H1 (cell line): Measurements from ENCODE around the gene SMAD7. TPM values are rescaled to one million over a fixed set of nuclear protein-coding genes. Genes with fewer than 3 reads are reported as not detected.

ENCODE experiments used
- CTCF ChIA-PET: fragments of 300-600 bp; sonication (Branson Sonifier 250); formaldehyde crosslinking; loops from one replicate; lab custom pipeline; 2021; ENCODE audit not compliant: partially characterized antibody; lab: Charles Lee
- POLR2A ChIA-PET: fragments of 300-600 bp; sonication (Branson Sonifier 250); formaldehyde crosslinking; loops from one replicate; lab custom pipeline; 2021; ENCODE audit warnings: inconsistent platforms; ENCODE audit not compliant: partially characterized antibody; lab: Charles Lee
- DNase-seq, 2 experiments: peaks; one replicate each; pipeline versions ENCODE4 v3.0.0 to v3.0.0-alpha.2; 2010 to 2022; ENCODE audit warnings: low spot score in 2 of 2, low read depth in 1 of 2, mixed read lengths in 1 of 2
- FAIRE-seq: peaks from 2 replicates; lab custom pipeline; 2011; peaks lifted over from hg19 to GRCh38; lab: Jason Lieb, UNC
- H2AFZ ChIP-seq: 2 replicates; pipeline ENCODE4 v1.8.1; 2012; ENCODE audit warnings: low read length, inconsistent platforms
- H2AK5ac ChIP-seq: 2 replicates; pipeline ENCODE4 v1.6.1; 2013; ENCODE audit warnings: low read depth, low read length
- H2BK120ac ChIP-seq: replicated peaks from 2 replicates; pipeline ENCODE3; 2013; ENCODE audit warnings: low read depth, low read length, inconsistent platforms
- H2BK12ac ChIP-seq: 2 replicates; pipeline ENCODE4 v1.6.1; 2013; ENCODE audit warnings: low read depth, low read length
- H2BK15ac ChIP-seq: 2 replicates; pipeline ENCODE4 v1.6.1; 2013; ENCODE audit warnings: low read length
- H2BK20ac ChIP-seq: 2 replicates; pipeline ENCODE4 v1.6.1; 2013; ENCODE audit warnings: low read length
- H2BK5ac ChIP-seq: 2 replicates; pipeline ENCODE4 v1.6.1; 2013; ENCODE audit warnings: low read depth, low read length
- H3K14ac ChIP-seq: 2 replicates; pipeline ENCODE4 v1.6.1; 2013; ENCODE audit warnings: inconsistent platforms; ENCODE audit not compliant: insufficient read length
- H3K18ac ChIP-seq: 2 replicates; pipeline ENCODE4 v1.6.1; 2013; ENCODE audit warnings: low read length; ENCODE audit errors: extremely low read depth
- H3K23ac ChIP-seq: 2 replicates; pipeline ENCODE4 v1.6.1; 2013; ENCODE audit warnings: inconsistent platforms; ENCODE audit not compliant: insufficient read length
- H3K23me2 ChIP-seq: 2 replicates; pipeline ENCODE4 v1.6.1; 2013; ENCODE audit warnings: low read depth, low read length
- H3K27ac ChIP-seq: 2 replicates; pipeline ENCODE4 v1.6.1; 2011; ENCODE audit warnings: low read depth, low read length, inconsistent platforms
- H3K27me3 ChIP-seq, 4 experiments: replicated peaks in 1 of 4; 1 replicate in 1 of 4; 2 replicates in 3 of 4; pipeline versions ENCODE4 v1.6.1 to v1.8.1; 2011 to 2013; ENCODE audit warnings: low read length in 3 of 4, mild to moderate bottlenecking in 3 of 4, inconsistent platforms in 2 of 4, mixed read lengths in 2 of 4, moderate library complexity in 1 of 4; ENCODE audit not compliant: control insufficient read depth in 3 of 4, insufficient read depth in 3 of 4; ENCODE audit errors: extremely low read depth in 1 of 4
- H3K36me3 ChIP-seq, 4 experiments: 2 replicates each; pipeline versions ENCODE4 v1.6.1 to v1.8.1; 2011 to 2013; ENCODE audit warnings: mild to moderate bottlenecking in 4 of 4, low read length in 3 of 4, moderate library complexity in 2 of 4, control low read depth in 1 of 4, inconsistent platforms in 1 of 4; ENCODE audit not compliant: insufficient read depth in 4 of 4, control insufficient read depth in 2 of 4
- H3K4ac ChIP-seq: replicated peaks from 2 replicates; pipeline ENCODE3; 2013; ENCODE audit warnings: low read length, low read depth, mixed read lengths, inconsistent platforms; ENCODE audit not compliant: insufficient read length
- H3K4me1 ChIP-seq, 4 experiments: replicated peaks in 1 of 4; 1 replicate in 1 of 4; 2 replicates in 3 of 4; pipeline versions ENCODE4 v1.6.1 to v1.8.1; 2011 to 2013; ENCODE audit warnings: low read length in 3 of 4, inconsistent platforms in 2 of 4, mixed read lengths in 1 of 4; ENCODE audit not compliant: insufficient read depth in 4 of 4, control insufficient read depth in 3 of 4
- H3K4me2 ChIP-seq, 2 experiments: 2 replicates each; pipeline versions ENCODE4 v1.6.1 to v1.8.1; 2011 to 2013; ENCODE audit warnings: low read depth in 2 of 2, low read length in 2 of 2, control low read depth in 1 of 2, inconsistent platforms in 1 of 2, mild to moderate bottlenecking in 1 of 2; ENCODE audit not compliant: insufficient read depth in 1 of 2
- H3K4me3 ChIP-seq, 4 experiments: fragments of 200-600, 300-600 bp in 1 of 4; sonication (generic), shearing (Covaris generic), sonication (Bioruptor Twin) in 1 of 4; 2 replicates each; pipeline versions ENCODE4 v1.5.1 to v1.8.1; 2011 to 2016; ENCODE audit warnings: low read length in 4 of 4, low read depth in 3 of 4, control low read depth in 2 of 4, inconsistent platforms in 2 of 4, mild to moderate bottlenecking in 2 of 4, mixed read lengths in 1 of 4, moderate library complexity in 1 of 4; ENCODE audit not compliant: insufficient read depth in 2 of 4; ENCODE audit errors: extremely low read depth in 1 of 4
- H3K56ac ChIP-seq: replicated peaks from 2 replicates; pipeline ENCODE3; 2013; ENCODE audit warnings: low read depth, mild to moderate bottlenecking, mixed read lengths, low read length, inconsistent platforms; ENCODE audit not compliant: insufficient read length
- H3K79me1 ChIP-seq: 2 replicates; pipeline ENCODE4 v1.6.1; 2013; ENCODE audit warnings: low read depth, low read length, control low read depth
- H3K79me2 ChIP-seq, 2 experiments: 2 replicates each; pipeline versions ENCODE4 v1.6.1 to v1.8.1; 2012 to 2013; ENCODE audit warnings: low read length in 2 of 2, mild to moderate bottlenecking in 2 of 2, inconsistent platforms in 1 of 2; ENCODE audit not compliant: insufficient read depth in 2 of 2, control insufficient read depth in 1 of 2
- H3K9ac ChIP-seq, 4 experiments: replicated peaks in 1 of 4; 1 replicate in 1 of 4; 2 replicates in 3 of 4; pipeline versions ENCODE4 v1.6.1 to v1.8.1; 2011 to 2013; ENCODE audit warnings: low read depth in 3 of 4, low read length in 3 of 4, control low read depth in 2 of 4, mild to moderate bottlenecking in 2 of 4, moderate library complexity in 2 of 4, inconsistent platforms in 1 of 4; ENCODE audit errors: extremely low read depth in 1 of 4
- H3K9me3 ChIP-seq, 2 experiments: 2 replicates each; pipeline versions ENCODE4 v1.6.1 to v1.8.1; 2012 to 2013; ENCODE audit warnings: mild to moderate bottlenecking in 2 of 2, moderate library complexity in 2 of 2, control low read depth in 1 of 2, inconsistent platforms in 1 of 2, low read depth in 1 of 2, low read length in 1 of 2, mixed read lengths in 1 of 2; ENCODE audit not compliant: insufficient read depth in 2 of 2
- H4K20me1 ChIP-seq, 2 experiments: replicated peaks in 1 of 2; 2 replicates each; pipeline versions ENCODE3 to v1.8.1; 2011 to 2013; ENCODE audit warnings: inconsistent platforms in 2 of 2, low read length in 2 of 2, mild to moderate bottlenecking in 1 of 2; ENCODE audit not compliant: insufficient read depth in 2 of 2, control insufficient read depth in 1 of 2
- H4K5ac ChIP-seq: 2 replicates; pipeline ENCODE4 v1.6.1; 2013; ENCODE audit warnings: low read length, low read depth, mixed read lengths, inconsistent platforms; ENCODE audit not compliant: insufficient read length
- H4K8ac ChIP-seq: 2 replicates; pipeline ENCODE4 v1.8.0; 2013; ENCODE audit warnings: mild to moderate bottlenecking, moderate library complexity, low read length, inconsistent platforms; ENCODE audit not compliant: insufficient read depth; ENCODE audit errors: extremely low read depth
- H4K91ac ChIP-seq: replicated peaks from 2 replicates; pipeline ENCODE3; 2013; ENCODE audit warnings: low read length, mixed read lengths, inconsistent platforms; ENCODE audit not compliant: insufficient read length
- BCL11A ChIP-seq, 2 experiments: IDR thresholded peaks; one replicate each; pipeline ENCODE4 v1.6.1; 2011; ENCODE audit warnings: low read depth in 2 of 2, low read length in 2 of 2, mild to moderate bottlenecking in 2 of 2
- BRCA1 ChIP-seq: IDR thresholded peaks from 2 replicates; pipeline ENCODE4 v1.6.1; 2012; ENCODE audit warnings: low read depth, low read length, improper control_type of control experiment
- CBX8 ChIP-seq: fragments of 300-800, 300-1000 bp; sonication (generic); IDR thresholded peaks from 2 replicates; pipeline ENCODE4 v1.7.1; 2016; ENCODE audit warnings: low read depth, low read length, borderline replicate concordance
- E2F6 ChIP-seq: IDR thresholded peaks from 2 replicates; pipeline ENCODE4 v1.6.1; 2012; ENCODE audit warnings: inconsistent platforms
- EGR1 ChIP-seq: IDR thresholded peaks from 2 replicates; pipeline ENCODE4 v1.6.1; 2011; ENCODE audit warnings: low read depth, low read length, borderline replicate concordance
- EP300 ChIP-seq, 2 experiments: IDR thresholded peaks; 1 replicate in 1 of 2; 2 replicates in 1 of 2; pipeline ENCODE4 v1.6.1; 2011 to 2012; ENCODE audit warnings: low read depth in 2 of 2, low read length in 2 of 2, mild to moderate bottlenecking in 2 of 2, borderline replicate concordance in 1 of 2, inconsistent platforms in 1 of 2, moderate library complexity in 1 of 2
- KDM1A ChIP-seq: fragments of 200-600, 300-600 bp; sonication (generic); IDR thresholded peaks from 2 replicates; pipeline ENCODE4 v1.7.1; 2016; ENCODE audit warnings: mild to moderate bottlenecking, low read length, borderline replicate concordance
- NRF1 ChIP-seq: IDR thresholded peaks from 2 replicates; pipeline ENCODE4 v1.6.1; 2011; ENCODE audit warnings: mild to moderate bottlenecking, low read depth, low read length, improper control_type of control experiment
- RNF2 ChIP-seq: fragments of 200-900, 300-1000 bp; sonication (generic); IDR thresholded peaks from 2 replicates; pipeline ENCODE4 v1.7.1; 2016; ENCODE audit warnings: borderline replicate concordance, low read depth, mild to moderate bottlenecking, antibody characterized with exemption, low read length; ENCODE audit not compliant: poor library complexity, severe bottlenecking; ENCODE audit errors: missing control alignments
- SP1 ChIP-seq: IDR thresholded peaks from 2 replicates; pipeline ENCODE4 v1.6.1; 2011; ENCODE audit warnings: low read depth, low read length
- WGBS, 2 experiments: shearing (Covaris generic) in 1 of 2; methylation state at CpG; one replicate each; pipeline versions ENCODE4 v1.1.6 to v1.1.7; 2013 to 2015; ENCODE audit warnings: low lambda C conversion rate in 2 of 2, mixed read lengths in 2 of 2, inconsistent platforms in 1 of 2, low coverage in 1 of 2, missing lambda C conversion rate in 1 of 2; ENCODE audit not compliant: insufficient replicate concordance in 2 of 2, insufficient coverage in 1 of 2, insufficient read length in 1 of 2; ENCODE audit errors: extremely low coverage in 1 of 2, missing lambda C conversion rate in 1 of 2; 5-methylcytosine and 5-hydroxymethylcytosine counted together
- polyA plus RNA-seq, 7 experiments: library from polyadenylated mRNA; depleted of rRNA in 3 of 7; stranded (reverse) in 5 of 7; unstranded in 2 of 7; fragments of >200 nt in 5 of 7; fragments of 200-250 nt in 2 of 7; gene quantifications; 1 replicate in 5 of 7; 2 replicates in 1 of 7; 4 replicates in 1 of 7; pipeline versions ENCODE4 v1.2.1 to v1.2.3, GENCODE V29; 2011 to 2013; ENCODE audit warnings: missing spikeins in 2 of 7, mixed read lengths in 2 of 7
- total RNA-seq: library from RNA; stranded (reverse); fragmentation: NEBNext Ultra II Directional; extraction: Animal tissue kit (Norgen Biotek cat#: 25700); gene quantifications from 2 replicates; pipeline ENCODE4 v1.2.1, GENCODE V29; 2021

The SMAD7 gene
- total and polyA plus RNA-seq, 2 of the 8 experiments (the other 6 are each of a cell fraction or from before 2014, with no cell fraction given) = 6.5 to 15.5 TPM

- Histone ChIP-seq H2AFZ (no peak overlapping the region), H2BK20ac (no peak overlapping the region), H4K5ac (no peak overlapping the region), H4K8ac (no peak overlapping the region), H3K23ac (no peak overlapping the region), H3K4me2 (no peak overlapping the region), H3K9ac (no peak overlapping the region), H3K14ac (no peak overlapping the region), H3K18ac (no peak overlapping the region), H2BK120ac (no peak overlapping the region), H3K4me1 (peaks cover 25 to 63% (median 41%) of the 10 kb centered on the region in 4 experiments), H3K4ac (no peak overlapping the region), H3K27me3 (no peaks in the 10 kb centered on the region), H3K27ac (no peak overlapping the region), H3K36me3 (no peaks in the 10 kb centered on the region), H3K56ac (no peak overlapping the region), H3K4me3 (no peak overlapping the region), H2AK5ac (no peak overlapping the region), H3K79me1 (peaks cover 7% of the 10 kb centered on the region), H2BK15ac (no peak overlapping the region), H3K23me2 (no peaks in the 10 kb centered on the region), H2BK5ac (peak overlapping the region; percentile 81; the same call in 1 of the 2 replicates), H3K79me2 (peaks cover 19 to 94% of the 10 kb centered on the region in 2 experiments), H4K91ac (no peak overlapping the region), H3K9me3 (no peaks in the 10 kb centered on the region), H2BK12ac (peak overlapping the region; percentile 1; the same call in 1 of the 2 replicates), H4K20me1 (peaks cover 0 to 15% of the 10 kb centered on the region in 2 experiments)
- FAIRE-seq (no peak), DNase-seq (no peak)
- POLR2A ChIA-PET = interaction anchor here (0.8 to 1.3 kb wide), 5 partner anchors 11 to 29 kb away, joined by 3 read pairs; no protein-coding TSS in a partner anchor
- 88% methylated on average over 3 of the region's 3 CpGs; no CpG with 5 or more reads in 1 of the 2 experiments for WGBS, 2 experiments
- CTCF ChIA-PET = interaction anchor here (1.3 to 2.2 kb wide), 4 partner anchors 10 to 257 kb away, joined by 3 to 7 read pairs (median 4); no protein-coding TSS in a partner anchor
- TF ChIP-seq KDM1A = no peak
- TF ChIP-seq CBX8 = no peak
- TF ChIP-seq E2F6 = no peak
- TF ChIP-seq BCL11A (IDR thresholded peaks at IDR 0.05; ENCODE audit: low read depth in 2 of 2, low read length in 2 of 2) = no peak
- TF ChIP-seq BRCA1 = no peak
- TF ChIP-seq EP300 (IDR thresholded peaks at IDR 0.05; ENCODE audit: borderline replicate concordance in 1 of 2, low read depth in 2 of 2, low read length in 2 of 2) = no peak
- no peak for TF ChIP-seq SP1
- TF ChIP-seq RNF2 = no peak
- no peak for TF ChIP-seq NRF1
- no peak for TF ChIP-seq EGR1
Observed at GRCh38 chr18:48934415-48934722, 16.4 kb downstream of the SMAD7 start.
